ENCODE data around the gene GAS2L3.

- no peak for TF ChIP-seq CTCF (conservative IDR thresholded peaks at IDR 0.05; ENCODE audit: low read length)
- TF ChIP-seq EZH2phosphoT487 (IDR thresholded peaks at IDR 0.05; ENCODE audit: borderline replicate concordance, low read depth, low read length), result no peak
Observed at GRCh38 chr12:100544165-100544564, 29.3 kb upstream of the GAS2L3 start.

Data from OCI-LY7 (cell line).